Measurements from ENCODE around the gene GJC1.

DNA sequence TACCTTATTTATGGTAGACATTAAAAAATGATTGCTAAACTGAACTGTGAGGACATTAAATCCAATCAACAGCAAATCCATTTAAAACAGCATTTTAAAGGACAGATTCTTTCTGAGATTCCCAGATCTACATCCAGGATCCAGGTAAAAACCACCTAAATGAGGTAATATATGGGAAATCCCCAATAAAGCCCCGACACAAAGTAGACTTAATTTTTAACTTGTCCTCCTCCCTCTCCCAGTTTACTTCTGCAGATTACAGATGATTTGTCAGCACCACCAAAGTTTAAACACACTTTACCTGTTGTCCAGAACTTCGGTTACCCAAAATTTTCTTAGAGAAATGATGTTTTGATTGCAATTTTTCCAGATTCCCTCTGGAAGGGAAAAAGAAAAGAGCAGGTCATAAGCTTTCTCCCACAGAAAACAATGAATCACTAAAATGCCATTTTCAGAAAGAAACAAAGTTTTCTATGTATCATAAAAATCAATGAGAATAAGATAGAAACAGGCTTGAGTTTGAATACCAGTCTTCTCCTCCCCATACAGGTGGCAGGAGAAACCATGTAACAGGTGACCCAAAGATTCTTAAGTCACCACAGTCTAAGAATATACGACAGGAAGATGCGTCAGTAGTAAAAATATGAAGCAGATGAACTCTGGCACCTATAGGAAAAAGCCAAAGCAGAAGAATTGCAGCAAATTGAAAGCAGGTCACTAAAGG lies 22.8 kb downstream of the GJC1 start:
- TF ChIP-seq, protein P1, sequence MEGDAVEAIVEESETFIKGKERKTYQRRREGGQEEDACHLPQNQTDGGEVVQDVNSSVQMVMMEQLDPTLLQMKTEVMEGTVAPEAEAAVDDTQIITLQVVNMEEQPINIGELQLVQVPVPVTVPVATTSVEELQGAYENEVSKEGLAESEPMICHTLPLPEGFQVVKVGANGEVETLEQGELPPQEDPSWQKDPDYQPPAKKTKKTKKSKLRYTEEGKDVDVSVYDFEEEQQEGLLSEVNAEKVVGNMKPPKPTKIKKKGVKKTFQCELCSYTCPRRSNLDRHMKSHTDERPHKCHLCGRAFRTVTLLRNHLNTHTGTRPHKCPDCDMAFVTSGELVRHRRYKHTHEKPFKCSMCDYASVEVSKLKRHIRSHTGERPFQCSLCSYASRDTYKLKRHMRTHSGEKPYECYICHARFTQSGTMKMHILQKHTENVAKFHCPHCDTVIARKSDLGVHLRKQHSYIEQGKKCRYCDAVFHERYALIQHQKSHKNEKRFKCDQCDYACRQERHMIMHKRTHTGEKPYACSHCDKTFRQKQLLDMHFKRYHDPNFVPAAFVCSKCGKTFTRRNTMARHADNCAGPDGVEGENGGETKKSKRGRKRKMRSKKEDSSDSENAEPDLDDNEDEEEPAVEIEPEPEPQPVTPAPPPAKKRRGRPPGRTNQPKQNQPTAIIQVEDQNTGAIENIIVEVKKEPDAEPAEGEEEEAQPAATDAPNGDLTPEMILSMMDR (conservative IDR thresholded peaks at IDR 0.05 in 1 of 2, IDR thresholded peaks at IDR 0.05 in 1 of 2; ENCODE audit: low read depth in 1 of 2, low read length in 2 of 2), result no peak
- TF ChIP-seq EZH2 (IDR thresholded peaks at IDR 0.05; ENCODE audit: low read length, missing control alignments), result no peak
